Embryonic facial prominence (tissue), 1 donor: ENCODE results near the gene KIRREL3.

Experiments used
- DNase-seq: peaks from one replicate; pipeline ENCODE4 v3.0.0-alpha.2; 2016; ENCODE audit errors: extremely low spot score

KIRREL3 gene

GRCh38 chr11:126997196-126997595, 3.4 kb downstream of the KIRREL3 start:
- no peak for DNase-seq

DNA sequence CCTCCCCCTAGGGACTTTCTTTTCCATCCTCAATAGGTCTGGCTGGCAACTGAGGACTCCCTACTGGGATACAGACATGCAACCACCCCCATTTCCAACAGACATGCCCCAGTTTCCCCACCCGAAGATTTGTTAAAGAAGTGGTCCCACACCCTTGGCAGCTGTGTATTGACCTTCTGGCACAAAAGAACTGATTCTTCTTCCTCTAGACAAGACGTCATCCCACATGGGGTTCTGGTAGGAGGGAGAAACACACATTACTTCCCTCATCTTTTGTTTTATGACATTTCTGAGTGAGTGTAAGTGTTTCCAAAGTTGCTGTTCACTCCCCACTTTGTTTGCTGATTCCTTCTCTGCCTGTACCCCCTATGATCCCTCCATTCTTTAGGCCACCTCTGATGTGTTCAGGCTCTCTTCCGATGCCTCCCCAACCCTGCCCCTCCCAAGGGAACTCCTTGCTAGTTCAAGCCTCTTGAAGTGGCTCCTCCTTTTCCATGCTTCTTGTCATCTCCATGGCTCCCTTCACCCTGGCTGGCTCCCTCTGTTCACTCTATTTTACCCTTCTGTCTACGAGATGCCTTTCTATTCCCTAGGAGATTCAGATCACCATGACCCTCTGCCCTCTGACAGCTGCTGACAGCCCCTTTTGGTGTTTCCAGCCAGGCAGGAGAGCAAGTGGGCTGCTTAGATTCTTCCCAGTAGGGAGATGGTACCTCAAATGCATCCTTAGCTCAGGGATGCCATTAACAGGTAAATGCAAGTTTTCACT, 4.3 kb downstream of the KIRREL3 start:
- DNase-seq, result no peak

- no peak for DNase-seq
Measured at GRCh38 chr11:126993599-126993998, 7.0 kb downstream of the KIRREL3 start.

GRCh38 chr11:126992804-126993111, 7.8 kb downstream of the KIRREL3 start:
- DNase-seq, result no peak

- DNase-seq, result no peak
Measured at GRCh38 chr11:126992065-126992803, 8.3 kb downstream of the KIRREL3 start.

- no peak for DNase-seq
Measured at GRCh38 chr11:126991596-126991995, 9.0 kb downstream of the KIRREL3 start.

- no peak for DNase-seq
Measured at GRCh38 chr11:126990716-126991480, 9.7 kb downstream of the KIRREL3 start.

- DNase-seq, result peak; percentile 53
Measured at GRCh38 chr11:126989942-126990715, 10.4 kb downstream of the KIRREL3 start.

- no peak for DNase-seq
Measured at GRCh38 chr11:126988655-126989054, 11.9 kb downstream of the KIRREL3 start.

- DNase-seq, result no peak
Measured at GRCh38 chr11:126981635-126982034, 18.9 kb downstream of the KIRREL3 start.

DNA sequence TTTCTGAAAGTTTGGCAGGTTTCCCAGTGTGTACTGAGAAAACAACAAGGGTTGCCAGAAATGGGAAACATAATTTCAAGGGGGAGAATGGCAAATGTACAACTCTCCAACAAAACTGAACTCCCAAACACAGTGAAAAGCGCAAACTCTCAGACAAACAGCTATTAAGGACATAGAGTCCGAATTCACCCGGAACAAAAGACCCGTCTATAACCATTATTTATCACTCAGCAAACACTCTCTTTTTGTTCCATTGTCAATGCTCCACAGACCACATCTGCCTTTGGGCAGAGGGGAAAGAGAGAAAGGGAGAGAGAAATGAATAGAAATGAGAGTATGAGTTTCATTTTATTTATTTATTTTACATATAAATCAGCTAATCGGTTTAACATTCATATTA, 21.7 kb downstream of the KIRREL3 start:
- DNase-seq, result no peak

DNA sequence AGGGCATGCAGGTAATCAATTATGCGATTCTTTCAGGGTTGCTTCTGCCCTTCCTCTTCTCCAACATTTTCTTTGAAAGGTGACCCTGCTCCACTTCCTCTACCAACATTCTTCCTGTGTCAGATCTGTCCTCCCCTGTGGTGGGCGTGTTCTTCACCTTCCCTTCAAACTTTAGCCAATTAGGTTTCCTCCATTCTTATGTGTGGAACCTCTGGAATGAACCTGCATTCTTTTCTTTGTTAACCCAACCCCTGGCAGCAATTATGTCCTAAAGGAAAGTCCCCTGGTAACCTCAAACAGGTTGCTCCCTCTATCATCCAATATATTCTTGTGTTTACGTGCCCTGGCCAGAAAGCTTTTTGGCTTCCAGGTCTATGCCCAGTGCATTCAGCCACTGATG, 22.4 kb downstream of the KIRREL3 start:
- DNase-seq, result no peak

GRCh38 chr11:126973051-126973450, 27.5 kb downstream of the KIRREL3 start:
- no peak for DNase-seq

DNA sequence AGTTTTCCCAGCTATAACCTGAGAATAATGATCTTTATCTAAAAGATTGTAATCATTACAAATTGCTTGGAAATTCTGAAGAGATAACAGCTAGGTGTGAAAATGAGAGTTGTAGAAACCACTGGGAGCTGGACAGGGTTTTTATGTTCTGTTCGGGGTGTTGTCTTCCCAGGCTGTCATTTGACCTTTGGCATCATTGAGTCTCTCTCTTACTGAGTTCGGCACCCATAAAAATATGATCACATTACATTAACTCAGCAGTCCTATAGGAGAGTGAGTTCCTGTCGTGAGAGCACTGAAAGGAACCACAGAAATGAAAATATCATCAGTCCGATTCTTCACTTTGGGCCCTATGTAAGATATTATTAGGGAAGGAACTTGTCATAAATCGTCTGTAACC, 29.3 kb downstream of the KIRREL3 start:
- no peak for DNase-seq

- DNase-seq, result no peak
Measured at GRCh38 chr11:126969865-126970479, 30.6 kb downstream of the KIRREL3 start.

DNA sequence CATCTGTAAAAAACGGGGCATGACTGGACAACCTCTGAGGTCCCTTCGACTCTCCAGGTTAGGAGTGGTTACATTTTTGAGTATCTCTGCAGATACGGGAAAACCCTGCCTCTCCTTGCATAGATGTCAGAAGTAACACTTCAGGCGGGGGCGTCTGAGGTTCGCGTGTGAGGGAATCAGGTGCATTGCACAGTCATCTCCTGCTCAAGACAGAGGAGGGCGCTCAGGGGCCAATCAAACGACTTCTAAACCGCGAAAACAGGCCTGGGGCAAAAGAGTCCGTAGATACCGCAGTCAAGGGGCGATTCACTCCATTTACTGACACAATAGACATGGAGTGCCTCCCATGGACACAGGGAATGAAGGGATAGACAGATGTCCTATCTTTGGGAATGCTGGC, 31.7 kb downstream of the KIRREL3 start:
- DNase-seq, result no peak

DNA sequence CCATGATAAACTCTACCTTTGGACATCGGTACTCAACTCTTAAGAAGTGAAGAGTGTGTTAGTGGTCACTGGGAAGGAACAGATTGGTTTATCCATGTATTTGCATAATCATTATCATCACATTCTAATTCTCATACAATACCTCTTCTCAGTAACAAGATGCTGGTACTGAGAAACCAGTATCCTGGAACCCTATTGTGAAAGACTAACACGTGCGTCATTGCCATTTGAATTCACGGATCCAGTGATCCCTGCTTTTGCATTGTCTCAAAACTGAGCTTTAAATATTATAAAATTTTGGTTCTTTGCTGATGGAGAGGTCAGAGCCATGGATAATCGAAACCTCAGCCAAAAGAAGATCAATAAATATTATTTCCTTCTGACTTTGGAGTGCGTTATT, 35.2 kb downstream of the KIRREL3 start:
- no peak for DNase-seq

DNA sequence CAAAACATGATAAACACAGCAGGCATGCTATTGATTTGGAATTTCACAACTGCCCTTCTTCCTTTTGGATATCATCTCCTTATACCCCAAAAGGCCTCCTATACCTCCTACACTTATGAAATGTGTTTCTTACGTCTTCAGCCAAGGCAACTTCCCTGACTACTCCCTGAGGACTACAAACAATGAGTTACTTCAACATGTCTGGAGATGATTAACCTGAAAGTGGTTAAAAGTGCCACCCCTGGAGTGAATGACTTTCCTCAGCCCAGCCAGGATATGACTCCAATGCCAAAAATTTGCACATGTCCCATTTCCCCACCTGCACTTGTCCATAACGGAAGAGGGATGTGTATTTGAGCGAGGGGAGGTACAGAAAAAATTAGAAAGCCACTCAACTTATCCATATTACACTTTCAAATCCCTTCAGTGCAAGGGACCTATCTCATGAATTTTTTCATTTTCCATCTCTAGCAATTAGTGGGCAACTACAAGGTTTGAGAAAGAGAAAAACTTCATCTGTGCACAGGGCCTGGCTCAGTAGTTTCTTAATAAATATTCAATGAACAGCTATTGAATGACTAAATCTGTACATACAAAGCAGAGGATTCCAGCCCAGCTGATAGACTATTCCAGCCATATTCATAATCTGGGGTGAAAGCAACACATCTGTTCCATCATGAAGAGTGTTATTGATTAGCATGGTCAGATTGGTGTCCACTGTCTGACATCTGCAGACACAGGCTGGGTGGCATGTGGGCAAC, 36.8 kb downstream of the KIRREL3 start:
- no peak for DNase-seq

- DNase-seq, result no peak
Measured at GRCh38 chr11:126963115-126963514, 37.5 kb downstream of the KIRREL3 start.

- no peak for DNase-seq
Measured at GRCh38 chr11:126959700-126960099, 40.9 kb downstream of the KIRREL3 start.

DNA sequence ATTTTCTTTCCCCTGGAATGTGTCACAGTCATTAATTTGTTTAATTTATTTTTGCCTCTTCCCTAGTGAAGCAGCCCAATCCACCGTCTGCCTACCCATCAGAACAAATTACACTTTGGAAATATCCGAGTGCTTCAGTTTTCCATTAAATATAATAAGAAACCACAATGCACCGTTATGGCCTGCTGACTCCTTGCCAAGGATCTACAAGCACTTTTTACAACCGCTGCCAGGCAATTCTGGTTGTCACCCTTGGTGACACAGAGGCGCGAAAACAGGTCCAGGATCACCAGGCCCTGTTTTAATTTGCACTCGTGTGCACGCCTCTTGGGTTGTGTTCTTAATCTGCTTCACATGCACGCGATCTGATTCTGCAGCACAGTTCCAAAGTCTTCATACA, 43.9 kb downstream of the KIRREL3 start:
- no peak for DNase-seq
